GM19240 (cell line): ENCODE measurements around the gene VASN.
"Not testable (repeated sequence)": the region's sequence is repeated elsewhere in the genome, so short reads cannot be mapped to it uniquely, and the experiment has no call there.

Experiments used
- DNase-seq: peaks from one replicate; pipeline ENCODE4 v3.0.0; 2011; ENCODE audit warnings: low spot score; ENCODE audit not compliant: insufficient read length

Gene VASN

DNA sequence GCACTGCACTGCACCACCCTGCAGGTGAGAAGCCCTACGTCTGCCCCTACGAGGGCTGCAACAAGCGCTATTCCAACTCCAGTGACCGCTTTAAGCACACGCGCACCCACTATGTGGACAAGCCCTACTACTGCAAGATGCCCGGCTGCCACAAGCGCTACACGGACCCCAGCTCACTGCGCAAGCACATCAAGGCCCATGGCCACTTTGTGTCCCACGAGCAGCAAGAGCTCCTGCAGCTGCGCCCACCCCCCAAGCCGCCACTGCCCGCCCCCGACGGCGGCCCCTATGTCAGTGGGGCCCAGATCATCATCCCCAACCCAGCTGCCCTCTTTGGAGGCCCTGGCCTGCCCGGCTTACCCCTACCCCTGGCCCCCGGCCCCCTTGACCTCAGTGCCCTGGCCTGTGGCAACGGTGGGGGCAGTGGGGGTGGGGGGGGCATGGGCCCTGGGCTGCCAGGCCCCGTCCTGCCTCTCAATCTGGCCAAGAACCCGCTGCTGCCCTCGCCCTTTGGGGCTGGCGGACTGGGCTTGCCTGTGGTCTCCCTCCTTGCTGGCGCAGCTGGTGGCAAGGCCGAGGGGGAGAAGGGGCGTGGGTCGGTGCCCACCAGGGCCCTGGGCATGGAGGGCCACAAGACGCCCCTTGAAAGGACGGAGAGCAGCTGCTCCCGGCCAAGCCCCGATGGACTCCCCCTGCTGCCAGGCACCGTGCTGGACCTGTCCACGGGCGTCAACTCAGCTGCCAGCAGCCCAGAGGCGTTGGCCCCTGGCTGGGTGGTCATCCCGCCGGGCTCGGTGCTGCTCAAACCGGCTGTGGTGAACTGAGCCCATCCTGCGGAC lies 34.7 kb upstream of the VASN start:
- no peak for DNase-seq

DNA sequence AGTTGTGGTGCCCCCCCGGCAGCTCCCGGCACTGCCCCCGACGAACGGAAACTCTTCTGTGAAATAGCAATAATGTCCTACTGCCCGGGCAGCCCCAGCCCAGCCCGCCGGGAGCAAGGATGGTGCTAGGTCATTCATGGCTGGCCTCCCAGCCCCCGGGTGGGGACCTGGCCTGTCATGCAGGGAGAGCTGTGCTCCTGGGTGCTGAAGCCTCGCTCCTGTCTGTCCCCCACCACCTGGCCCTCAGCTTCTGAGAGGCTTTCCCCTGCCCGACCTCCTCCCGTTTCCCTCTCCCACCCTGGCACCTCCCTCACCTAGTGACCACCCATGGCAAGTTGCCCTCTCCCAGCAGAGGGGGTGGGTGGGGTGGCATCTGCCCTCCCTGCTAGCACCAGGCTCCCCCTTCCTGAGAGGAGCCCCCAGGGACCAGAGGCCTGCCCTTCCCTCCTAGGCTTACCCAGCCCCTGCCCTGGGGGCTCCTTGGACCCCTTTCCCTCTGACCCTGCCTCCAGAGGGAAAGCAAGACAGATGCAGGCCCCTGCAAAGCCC lies 34.0 kb upstream of the VASN start:
- DNase-seq = no peak

DNA sequence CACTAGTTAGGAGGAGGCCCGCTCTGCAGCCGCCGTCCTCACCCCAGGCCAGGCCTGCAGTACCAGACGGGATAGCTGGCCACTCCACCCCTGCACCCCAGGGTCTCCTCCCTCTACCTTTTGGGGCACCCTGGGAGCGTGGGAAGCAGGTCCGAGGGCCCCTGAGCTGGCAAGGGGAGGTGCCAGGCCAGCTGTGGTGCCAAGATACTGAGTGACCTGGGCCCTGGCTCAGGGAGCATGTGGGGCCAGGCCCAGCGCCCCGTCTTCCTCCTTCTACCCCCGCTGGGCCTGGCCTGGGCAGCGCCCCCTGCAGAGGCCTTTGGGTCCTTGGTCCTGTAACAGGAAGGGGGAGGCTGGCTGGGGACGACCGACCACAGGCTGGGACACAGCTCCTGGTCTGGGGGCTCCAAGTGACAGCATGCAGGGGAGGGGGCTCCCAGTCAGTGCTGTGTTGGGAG lies 33.5 kb upstream of the VASN start:
- DNase-seq = no peak

DNA sequence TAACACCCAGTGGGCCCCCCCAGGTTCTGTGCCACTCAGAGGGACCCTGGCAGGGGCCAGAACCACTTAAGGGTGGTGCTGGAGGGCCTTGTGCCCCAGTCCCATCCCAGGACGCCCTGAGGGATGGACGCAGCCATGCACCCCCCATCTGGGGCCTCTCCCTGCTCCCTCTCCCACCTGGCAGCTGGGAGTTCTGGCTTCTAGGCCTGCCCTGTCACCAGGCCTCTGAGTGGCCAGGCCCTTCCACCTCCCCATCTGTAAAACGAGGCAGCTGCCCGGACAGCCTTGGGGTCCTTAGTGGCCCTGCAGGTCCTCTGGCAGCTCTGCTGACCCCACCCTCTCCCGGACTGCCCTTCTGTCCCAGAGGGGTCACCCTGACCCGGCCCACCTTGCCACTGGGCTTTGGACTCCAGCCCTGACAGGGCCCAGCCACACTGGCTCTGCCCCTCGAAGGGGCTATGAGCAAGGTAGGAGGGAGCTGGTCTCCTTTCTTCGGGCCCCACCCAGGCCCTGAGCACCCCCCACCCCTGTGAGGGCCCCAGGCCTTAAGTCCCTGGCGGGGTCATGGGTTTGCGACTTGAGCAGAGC lies 32.8 kb upstream of the VASN start:
- no peak for DNase-seq

DNA sequence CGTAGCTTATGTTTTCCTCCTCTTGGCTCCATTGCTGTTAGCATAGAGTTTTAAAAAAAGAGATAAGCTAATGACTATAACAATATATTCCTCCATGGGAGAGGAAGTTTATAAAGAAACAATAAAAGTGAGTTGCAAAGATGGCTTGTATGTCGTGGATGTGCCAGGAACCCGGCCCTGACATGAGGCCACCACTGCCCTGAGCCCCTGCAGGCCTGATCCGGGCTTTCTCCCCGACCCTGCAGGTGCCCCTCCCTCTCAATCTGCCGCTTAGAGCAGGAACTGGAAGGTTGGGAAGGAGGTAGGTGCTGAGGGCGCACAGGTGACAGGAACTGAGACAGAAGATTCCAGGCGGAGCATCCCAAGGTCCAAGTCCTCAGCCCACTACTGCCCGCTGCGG lies 32.2 kb upstream of the VASN start:
- DNase-seq = no peak

DNA sequence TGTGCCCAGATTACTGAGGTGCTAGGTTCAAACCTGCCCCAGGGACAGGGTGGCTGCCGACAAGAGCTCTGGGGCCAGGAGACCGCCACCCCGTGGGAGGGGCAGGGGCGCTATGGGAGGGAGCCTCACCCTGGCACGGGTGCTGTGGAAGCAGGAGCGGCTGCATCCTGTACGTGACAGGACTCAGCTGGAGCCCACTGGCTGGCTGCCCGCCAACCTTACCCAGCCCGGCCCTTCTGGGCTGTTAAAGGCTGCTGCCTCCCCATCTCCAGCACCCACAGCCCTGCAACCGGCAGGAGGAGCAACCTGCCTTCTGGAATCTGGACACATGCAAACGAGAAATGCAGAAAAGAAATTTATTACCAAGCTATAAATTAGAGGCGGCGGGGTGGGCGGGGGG lies 31.7 kb upstream of the VASN start:
- no peak for DNase-seq

DNA sequence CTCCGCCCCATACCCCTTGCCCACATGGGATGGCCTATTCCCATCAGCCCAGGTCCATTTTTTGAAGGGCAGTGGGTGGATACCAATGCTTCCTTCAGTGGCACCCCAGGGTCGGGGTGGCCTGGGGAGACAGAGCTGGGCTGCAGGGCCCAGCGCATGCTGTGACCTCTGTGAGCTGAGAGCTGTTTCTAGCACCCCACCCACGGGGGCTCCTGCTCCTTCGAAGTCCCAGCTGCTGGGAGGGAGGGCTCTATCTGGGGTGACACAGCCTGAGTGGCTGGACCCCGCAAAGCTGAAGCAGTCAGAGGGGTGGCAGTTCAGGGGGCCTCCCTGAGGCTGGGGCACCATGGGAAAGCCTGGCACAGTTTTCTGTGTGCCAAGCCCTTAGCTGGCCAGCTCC lies 31.2 kb upstream of the VASN start:
- DNase-seq = no peak

DNA sequence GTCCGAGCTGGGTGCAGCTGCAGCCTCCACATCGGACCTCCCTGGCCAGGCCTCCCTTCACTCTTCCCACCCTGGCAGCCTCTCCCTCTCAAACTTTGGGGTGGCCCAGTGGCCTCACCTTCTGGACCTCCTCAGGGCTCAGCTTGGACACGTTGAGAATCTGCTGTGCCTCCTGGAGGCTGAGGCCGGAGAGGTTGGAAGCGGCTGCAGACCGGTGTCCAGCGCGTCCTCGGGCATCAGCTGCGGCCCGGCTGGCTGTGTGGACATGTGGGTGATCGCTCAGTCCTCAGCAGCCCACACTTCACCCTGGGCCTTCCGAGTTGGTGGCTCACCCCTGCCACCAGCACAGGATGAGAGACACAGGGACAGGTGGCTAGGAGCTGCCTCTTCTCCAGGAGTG lies 30.4 kb upstream of the VASN start:
- no peak for DNase-seq

DNA sequence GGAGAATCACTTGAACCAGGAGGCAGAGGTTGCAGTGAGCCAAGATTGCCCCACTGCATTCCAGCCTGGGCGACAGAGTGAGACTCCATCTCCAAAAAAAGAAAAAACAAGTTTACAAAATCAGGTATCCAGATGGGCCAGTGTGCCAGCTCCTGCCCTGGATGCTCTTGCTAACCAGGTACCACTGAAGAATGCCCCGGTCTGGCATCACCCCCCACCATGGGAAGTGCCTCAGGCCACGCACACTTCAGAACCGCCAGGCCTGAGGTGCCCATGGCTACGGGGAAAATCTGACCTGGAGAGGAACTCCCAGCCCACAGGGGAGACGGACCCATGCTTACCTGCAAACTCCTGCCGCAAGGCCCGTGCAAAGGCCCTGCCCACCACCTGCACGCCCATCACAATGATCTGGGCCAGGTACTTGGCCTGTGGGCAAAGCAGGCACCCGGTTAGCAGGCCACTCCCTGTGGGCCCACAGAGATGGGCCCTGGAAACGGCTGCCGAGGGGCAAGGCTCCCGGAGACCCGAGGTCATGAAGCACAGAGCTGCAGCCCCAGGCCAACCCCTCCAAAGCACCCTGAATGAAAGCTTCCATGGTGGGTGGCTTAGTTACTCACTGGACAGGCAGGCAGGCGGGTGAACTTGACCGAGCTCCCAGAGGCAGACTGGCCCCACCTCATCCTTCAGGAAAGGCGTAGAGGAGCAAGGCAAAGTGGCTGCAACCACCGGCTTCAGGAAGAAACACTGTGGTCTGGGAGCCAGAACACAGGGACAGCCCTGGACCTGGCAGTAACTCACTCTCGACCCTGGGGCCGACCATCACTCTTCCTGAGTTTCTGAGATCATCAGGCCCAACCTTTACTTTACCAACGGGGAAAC lies 28.5 kb upstream of the VASN start:
- DNase-seq = no peak

DNA sequence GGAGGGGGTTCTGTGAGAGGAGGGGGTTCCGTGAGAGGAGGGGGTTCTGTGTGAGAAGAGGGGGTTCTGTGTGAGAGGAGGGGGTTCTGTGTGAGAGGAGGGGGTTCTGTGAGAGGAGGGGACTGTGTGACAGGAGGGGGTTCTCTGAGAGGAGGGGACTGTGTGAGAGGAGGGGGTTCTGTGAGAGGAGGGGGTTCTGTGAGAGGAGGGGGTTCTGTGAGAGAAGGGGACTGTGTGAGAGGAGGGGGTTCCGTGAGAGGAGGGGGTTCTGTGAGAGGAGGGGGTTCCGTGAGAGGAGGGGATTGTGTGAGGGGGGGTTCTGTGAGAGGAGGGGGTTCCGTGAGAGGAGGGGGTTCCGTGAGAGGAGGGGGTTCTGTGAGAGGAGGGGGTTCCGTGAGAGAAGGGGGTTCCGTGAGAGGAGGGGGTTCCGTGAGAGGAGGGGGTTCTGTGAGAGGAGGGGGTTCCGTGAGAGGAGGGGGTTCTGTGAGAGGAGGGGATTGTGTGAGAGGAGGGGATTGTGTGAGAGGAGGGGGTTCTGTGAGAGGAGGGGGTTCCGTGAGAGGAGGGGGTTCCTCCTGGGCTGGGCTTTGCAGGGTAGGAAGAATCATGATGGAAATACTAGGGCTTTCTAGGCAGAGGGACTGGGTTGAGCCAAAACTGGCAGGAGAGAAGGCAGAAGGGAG lies 27.2 kb upstream of the VASN start:
- DNase-seq = not testable (repeated sequence)

DNA sequence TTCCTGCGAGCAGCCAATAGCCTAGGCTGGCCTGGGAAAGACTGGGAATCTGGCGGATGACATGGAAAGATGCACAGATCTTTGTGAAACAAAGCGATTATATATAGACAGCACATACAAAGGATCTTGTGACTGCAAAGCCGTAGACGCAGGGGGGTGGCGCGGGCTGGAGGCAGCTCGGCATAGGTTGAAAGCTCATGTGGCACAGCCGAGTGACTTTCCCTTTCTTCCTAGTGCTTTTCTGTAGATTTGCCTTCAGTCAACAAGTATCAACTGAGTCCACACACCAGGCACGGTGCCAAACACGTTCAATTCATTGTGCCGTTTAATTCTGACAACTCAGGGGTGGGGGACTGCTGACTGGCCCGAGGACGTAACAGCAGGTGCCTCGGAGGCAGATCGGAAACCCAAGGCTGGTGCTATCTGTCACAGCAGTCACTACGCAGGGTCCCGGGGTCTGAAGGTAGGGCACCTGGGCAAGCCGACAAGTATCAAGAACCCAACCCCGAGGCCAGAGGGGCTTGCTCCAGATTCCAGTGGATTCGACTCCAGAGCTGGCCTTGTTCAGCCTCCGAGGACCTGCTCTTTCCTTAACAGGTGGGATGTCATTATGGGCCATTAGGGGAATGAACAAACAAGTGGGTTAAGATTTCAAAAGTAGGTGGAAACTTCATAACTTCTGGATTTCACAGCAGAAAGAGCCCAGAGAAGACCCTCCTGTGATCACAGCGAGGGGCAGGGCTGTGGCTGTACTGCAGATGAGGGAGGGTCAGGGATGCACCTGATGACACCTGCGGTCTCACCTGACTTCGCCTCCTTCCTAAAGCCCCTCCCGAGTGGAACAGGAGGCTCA lies 26.4 kb upstream of the VASN start:
- no peak for DNase-seq

DNA sequence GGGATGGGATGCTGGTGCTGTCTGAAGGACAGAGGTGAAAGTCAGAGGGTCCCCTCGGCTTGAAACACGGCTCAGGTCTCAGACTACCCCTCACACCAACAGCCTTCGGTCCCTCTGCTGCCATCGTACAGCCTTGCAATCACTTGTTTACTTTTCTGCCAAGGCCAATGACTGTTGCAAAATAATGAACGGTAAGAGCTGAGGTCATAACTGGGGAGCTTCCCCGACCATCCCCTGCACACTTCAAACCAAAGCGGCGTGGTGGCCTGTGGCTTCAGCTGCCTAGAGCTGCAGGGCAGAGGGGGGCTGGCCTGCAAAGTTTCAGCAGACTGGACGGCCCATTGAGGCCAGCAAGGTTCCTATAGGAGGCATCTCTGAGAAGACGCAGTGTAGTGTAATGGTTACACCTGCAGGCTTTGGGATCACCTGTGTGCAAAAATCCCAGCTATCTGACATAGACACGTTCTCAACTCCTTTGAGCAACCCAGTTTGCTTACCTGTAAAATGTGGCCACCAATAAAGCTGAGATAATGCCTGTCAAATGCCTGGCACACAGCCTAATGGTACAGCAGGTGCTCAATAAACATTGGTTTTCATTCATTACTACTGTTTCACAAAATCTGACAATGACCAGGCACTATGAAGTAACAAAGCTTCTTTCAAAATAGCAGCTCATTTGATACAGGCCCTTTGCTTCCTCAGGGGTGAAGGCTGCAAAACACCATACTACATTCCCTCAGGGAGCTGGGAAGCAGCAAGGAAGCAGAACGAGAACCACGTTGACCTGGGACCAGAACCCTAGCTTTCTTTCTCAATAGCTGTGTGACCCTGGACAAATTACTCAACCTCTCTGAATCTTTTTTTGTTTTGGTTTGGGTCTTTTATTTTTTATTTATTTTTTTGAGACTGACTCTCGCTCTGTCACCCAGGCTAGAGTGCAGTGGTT lies 25.5 kb upstream of the VASN start:
- no peak for DNase-seq

DNA sequence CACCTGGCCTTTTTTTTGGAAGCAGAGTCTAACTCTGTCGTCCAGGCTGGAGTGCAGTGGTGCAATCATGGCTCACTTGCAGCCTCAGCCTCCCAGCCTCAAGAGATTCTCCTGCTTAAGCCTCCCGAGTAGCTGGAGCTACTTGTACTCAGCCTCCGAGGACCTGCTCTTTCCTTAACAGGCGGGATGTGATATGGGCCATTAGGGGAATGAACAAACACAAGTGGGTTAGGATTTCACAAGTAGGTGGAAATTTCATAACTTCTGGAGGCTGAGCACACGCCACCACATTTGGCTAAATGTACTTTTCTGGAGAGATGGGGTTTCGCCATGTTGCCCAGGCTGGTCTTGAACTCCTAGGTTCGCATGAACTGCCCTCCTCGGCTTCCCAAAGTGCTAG lies 24.6 kb upstream of the VASN start:
- no peak for DNase-seq

DNA sequence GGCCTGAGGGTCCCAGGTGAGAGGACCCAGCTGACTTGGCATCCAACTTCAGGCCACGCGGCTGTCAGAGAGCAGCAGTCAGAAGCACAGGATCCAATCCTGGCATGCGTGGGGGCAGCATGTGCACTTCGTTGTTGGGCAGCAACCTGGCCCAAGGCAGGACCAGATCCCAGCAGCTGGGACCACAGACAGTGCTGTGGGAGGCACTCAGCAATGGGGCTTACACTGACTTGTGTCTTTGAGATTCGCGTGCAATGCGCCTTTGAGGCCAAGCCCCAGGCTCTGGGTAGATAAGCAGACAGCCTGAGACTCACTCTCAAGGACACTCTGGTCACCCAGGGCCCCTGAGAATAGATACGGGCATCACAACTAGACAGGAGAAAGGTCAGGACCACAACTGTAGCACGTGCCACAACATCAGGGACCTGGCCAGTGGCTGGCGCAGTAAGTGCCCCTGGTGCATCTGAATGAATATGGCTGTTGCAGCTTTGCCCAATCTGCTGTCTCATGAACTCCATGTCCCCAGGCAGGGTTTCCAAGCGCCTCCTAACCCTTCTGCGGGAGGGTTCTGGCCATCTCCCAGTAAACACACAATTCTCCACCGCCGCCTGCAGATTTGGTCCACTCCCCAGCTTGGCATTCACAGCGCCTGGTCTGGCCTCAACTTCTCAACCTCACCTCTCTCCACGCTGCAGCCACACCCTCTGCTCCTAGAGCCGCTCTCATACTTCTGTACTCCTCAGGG lies 23.7 kb upstream of the VASN start:
- no peak for DNase-seq

DNA sequence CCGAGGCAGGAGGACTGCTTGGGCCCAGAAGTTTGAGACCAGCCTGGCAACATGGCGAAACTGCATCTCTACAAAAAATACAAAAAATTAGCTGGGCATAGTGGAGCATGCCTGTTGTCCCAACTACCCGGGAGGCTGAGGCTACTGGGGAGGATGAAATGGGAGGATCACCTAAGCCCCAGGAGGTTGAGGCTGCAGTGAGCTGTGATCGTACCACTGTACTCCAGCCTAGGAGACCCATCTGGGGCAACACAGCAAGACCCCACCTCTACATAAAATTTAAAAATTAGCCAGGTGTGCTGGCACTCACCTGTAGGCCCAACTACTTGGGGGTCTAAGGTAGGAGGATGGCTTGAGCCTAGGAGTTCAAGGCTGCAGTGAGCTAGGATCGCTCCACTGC lies 22.3 kb upstream of the VASN start:
- DNase-seq = no peak

DNA sequence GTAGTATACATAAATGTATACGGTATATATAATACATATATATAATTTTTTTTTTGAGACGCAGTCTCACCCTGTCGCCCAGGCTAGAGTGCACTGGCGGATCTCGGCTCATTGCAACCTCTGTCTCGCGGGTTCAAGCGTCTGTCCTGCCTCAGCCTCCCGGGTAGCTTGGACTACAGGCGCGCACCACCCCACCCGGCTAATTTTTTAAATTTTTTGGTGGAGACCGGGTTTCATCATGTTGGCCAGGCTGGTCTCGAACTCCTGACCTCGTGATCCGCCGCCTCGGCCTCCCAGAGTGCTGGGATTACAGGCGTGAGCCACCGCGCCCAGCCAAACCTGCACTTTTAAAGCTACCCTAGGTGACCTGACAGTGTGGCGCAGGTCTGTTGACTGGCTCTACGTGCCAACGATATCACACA lies 21.3 kb upstream of the VASN start:
- no peak for DNase-seq

DNA sequence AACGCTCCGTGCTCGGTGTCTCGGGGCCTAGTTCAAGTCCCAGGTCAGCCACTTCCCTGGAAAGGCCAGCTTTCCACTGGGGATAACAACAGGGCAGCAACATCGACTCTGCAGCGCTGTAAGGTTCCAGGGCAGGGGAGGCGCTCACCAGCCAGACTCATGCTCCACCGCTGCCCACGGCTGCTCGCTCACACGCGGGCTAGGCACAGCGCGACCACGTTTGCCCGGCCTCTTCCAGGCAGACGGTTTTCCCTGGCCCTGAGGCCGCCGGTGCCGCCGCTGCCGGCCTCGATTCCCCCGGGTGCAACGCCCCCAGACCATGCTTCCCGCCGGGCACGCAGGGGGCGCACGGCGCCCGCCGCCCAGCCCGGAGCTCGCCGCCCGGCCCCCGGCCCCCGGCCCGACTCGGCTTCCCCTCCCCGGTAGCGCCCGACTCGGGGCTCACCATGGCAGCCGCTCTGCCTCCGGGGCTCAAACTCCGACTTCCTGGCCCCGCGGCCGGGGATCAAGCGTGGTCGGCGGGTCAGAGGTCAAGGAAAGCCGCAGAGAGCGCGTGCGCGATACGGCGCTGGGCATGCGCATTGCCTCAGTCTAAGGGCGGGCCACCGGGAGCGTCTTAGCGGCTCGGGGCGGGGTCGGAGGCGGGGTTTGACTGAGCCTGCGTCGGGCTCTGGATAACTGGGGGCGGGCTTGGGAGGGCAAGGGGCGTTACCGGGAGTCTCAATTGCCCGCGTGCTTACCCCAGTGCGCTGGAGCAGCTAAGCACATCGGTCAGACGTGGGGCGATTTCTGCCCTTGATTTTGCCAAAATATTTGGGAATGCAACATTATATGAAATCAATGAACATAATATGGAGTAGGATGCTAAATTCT lies 20.6 kb upstream of the VASN start, which contains the start of gene PAM16:
PAM16 (minus strand) TSS at position 535 of the 873 bp plus-strand sequence; CDS start at position 448, 87 bp downstream.
- peak; percentile 97 for DNase-seq
